ENCODE results near the gene TRIM24.

- TF ChIP-seq CTCF (IDR thresholded peaks at IDR 0.05) (no peak), ELF1 (IDR thresholded peaks at IDR 0.05) (no peak), MXI1 (IDR thresholded peaks at IDR 0.05; ENCODE audit: low read depth, low read length) (no peak), CHD2 (IDR thresholded peaks at IDR 0.05; ENCODE audit: low read length, partially characterized antibody) (no peak), SIN3A (IDR thresholded peaks at IDR 0.05; ENCODE audit: borderline replicate concordance, low read depth, low read length) (no peak), YY1 (IDR thresholded peaks at IDR 0.05; ENCODE audit: low read depth) (no peak), REST (IDR thresholded peaks at IDR 0.05; ENCODE audit: low read depth, low read length) (no peak), RCOR1 (IDR thresholded peaks at IDR 0.05; ENCODE audit: low read length) (no peak), POLR2AphosphoS5 (IDR thresholded peaks at IDR 0.05; ENCODE audit: low read depth, low read length) (no peak), FOXM1 (IDR thresholded peaks at IDR 0.05; ENCODE audit: low read depth) (no peak), ZBTB33 (IDR thresholded peaks at IDR 0.05; ENCODE audit: borderline replicate concordance, low read depth) (no peak), GABPA (IDR thresholded peaks at IDR 0.05; ENCODE audit: low read depth) (no peak), JUND (IDR thresholded peaks at IDR 0.05) (no peak)
Observed at GRCh38 chr7:138618933-138619332, 158.9 kb downstream of the TRIM24 start.

Data from SK-N-SH (cell line).